MM.1S (cell line): Measurements from ENCODE around the gene APH1B.

Experiments
- CTCF ChIP-seq: fragments of 300-600 bp; sonication (generic); IDR thresholded peaks from 2 replicates; pipeline ENCODE4 v1.5.1; 2016; ENCODE audit warnings: antibody characterized with exemption, low read length, mixed read lengths
- EZH2 ChIP-seq: fragments of 300-600 bp; sonication (generic); optimal IDR thresholded peaks from 2 replicates; pipeline ENCODE3; 2017; ENCODE audit warnings: low read depth, mild to moderate bottlenecking, antibody characterized with exemption, low read length, mixed read lengths

DNA sequence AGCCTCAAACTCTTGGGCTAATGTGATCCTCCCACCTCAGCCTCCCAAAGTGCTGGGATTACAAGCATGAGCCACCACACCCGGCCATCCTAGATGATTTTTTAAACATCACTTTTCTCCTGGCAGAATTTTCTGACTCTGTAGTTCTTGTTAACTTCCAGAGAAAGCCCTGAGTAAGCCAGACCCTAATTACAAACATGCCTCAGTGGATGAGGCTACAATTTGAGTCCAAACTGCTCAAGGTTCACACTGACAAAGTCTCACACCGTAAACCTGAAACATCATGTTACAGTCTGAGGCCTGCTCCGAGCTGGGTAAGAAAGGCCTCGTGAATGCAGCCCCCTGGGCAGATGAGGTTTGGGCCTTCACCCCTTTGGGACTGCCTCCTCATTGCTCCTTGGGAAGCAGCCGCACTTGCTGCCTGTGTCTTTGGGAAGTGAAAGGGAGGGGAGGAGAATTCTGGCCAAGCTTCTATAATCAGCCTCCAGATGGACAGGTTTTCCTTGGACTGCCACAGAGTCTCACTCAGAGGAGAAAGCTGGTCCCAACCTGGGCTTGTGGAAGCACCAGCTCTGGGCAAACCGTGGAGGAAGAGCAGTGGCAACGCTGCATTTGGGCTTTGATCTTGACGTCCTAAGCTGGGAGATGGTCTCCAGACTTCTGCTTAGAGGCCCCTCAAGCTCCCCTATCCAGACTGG is 58.3 kb downstream of the APH1B start:
- TF ChIP-seq CTCF (no peak), EZH2 (no peak)
